Neuronal stem cell (in vitro differentiated cells): Measurements from ENCODE around the gene DHX30. TPM values are rescaled to one million over a fixed set of nuclear protein-coding genes. Genes with fewer than 3 reads are reported as not detected.
"Not testable (repeated sequence)": the region's sequence is repeated elsewhere in the genome, so short reads cannot be mapped to it uniquely, and the experiment has no call there.

Experiments used
- DNase-seq: peaks from one replicate; pipeline ENCODE4 v3.0.0-alpha.2; 2013; ENCODE audit warnings: low spot score
- H2AFZ ChIP-seq: one replicate; pipeline ENCODE4 v1.6.1; 2013; ENCODE audit warnings: mild to moderate bottlenecking, low read length, inconsistent platforms
- H2AK5ac ChIP-seq: 2 replicates; pipeline ENCODE4 v1.6.1; 2013; ENCODE audit warnings: low read depth, mild to moderate bottlenecking, inconsistent platforms, low read length, moderate library complexity, mixed read lengths
- H2BK120ac ChIP-seq: 2 replicates; pipeline ENCODE4 v1.6.1; 2013; ENCODE audit warnings: low read depth, mild to moderate bottlenecking, inconsistent platforms, low read length, moderate library complexity, mixed read lengths
- H2BK12ac ChIP-seq: one replicate; pipeline ENCODE4 v1.6.1; 2013; ENCODE audit warnings: low read length, inconsistent platforms
- H2BK15ac ChIP-seq: 2 replicates; pipeline ENCODE4 v1.6.1; 2013; ENCODE audit warnings: mild to moderate bottlenecking, low read length, inconsistent platforms, mixed read lengths
- H2BK5ac ChIP-seq: one replicate; pipeline ENCODE4 v1.6.1; 2013; ENCODE audit warnings: inconsistent platforms, mild to moderate bottlenecking, low read length, moderate library complexity
- H3K14ac ChIP-seq: one replicate; pipeline ENCODE4 v1.6.1; 2013; ENCODE audit warnings: low read length, inconsistent platforms
- H3K18ac ChIP-seq: 2 replicates; pipeline ENCODE4 v1.6.1; 2013; ENCODE audit warnings: low read length, inconsistent platforms
- H3K23ac ChIP-seq: 2 replicates; pipeline ENCODE4 v1.6.1; 2013; ENCODE audit warnings: low read depth, mild to moderate bottlenecking, mixed read lengths, low read length, inconsistent platforms; ENCODE audit not compliant: poor library complexity
- H3K27ac ChIP-seq: replicated peaks from 3 replicates; pipeline ENCODE4 v1.5.1; 2013; ENCODE audit warnings: low read length, inconsistent platforms
- H3K27me3 ChIP-seq, 3 experiments: 2 replicates each; pipeline ENCODE4 v1.6.1; 2013; ENCODE audit warnings: low read length in 3 of 3, mild to moderate bottlenecking in 2 of 3, inconsistent platforms in 1 of 3, low read depth in 1 of 3, mixed read lengths in 1 of 3, moderate library complexity in 1 of 3; ENCODE audit not compliant: control insufficient read depth in 3 of 3, insufficient read depth in 3 of 3
- H3K36me3 ChIP-seq, 2 donors: replicated peaks in 1 of 2; 2 replicates each; pipeline ENCODE4 v1.6.1; 2013; ENCODE audit warnings: low read length in 2 of 2; ENCODE audit not compliant: control insufficient read depth in 2 of 2, insufficient read depth in 2 of 2
- H3K4ac ChIP-seq: 2 replicates; pipeline ENCODE4 v1.6.1; 2013; ENCODE audit warnings: inconsistent platforms, mild to moderate bottlenecking, low read length, moderate library complexity
- H3K4me1 ChIP-seq, 2 donors: 1 replicate in 1 of 2; 2 replicates in 1 of 2; pipeline ENCODE4 v1.6.1; 2013; ENCODE audit warnings: low read length in 2 of 2, low read depth in 1 of 2; ENCODE audit not compliant: control insufficient read depth in 2 of 2, insufficient read depth in 1 of 2
- H3K4me2 ChIP-seq: one replicate; pipeline ENCODE4 v1.6.1; 2013; ENCODE audit warnings: mild to moderate bottlenecking, low read length, inconsistent platforms; ENCODE audit not compliant: insufficient read depth, poor library complexity, severe bottlenecking
- H3K4me3 ChIP-seq, 2 donors: 2 replicates each; pipeline ENCODE4 v1.5.1; 2013; ENCODE audit warnings: low read length in 2 of 2, mild to moderate bottlenecking in 2 of 2, inconsistent platforms in 1 of 2, moderate library complexity in 1 of 2
- H3K79me1 ChIP-seq: one replicate; pipeline ENCODE4 v1.6.1; 2013; ENCODE audit warnings: low read depth, mild to moderate bottlenecking, inconsistent platforms, low read length, moderate library complexity
- H3K9ac ChIP-seq: one replicate; pipeline ENCODE4 v1.6.1; 2013; ENCODE audit warnings: mild to moderate bottlenecking, low read depth, low read length, inconsistent platforms; ENCODE audit not compliant: poor library complexity
- H3K9me3 ChIP-seq, 2 donors: replicated peaks in 1 of 2; 2 replicates each; pipeline versions ENCODE3 to v1.6.1; 2013; ENCODE audit warnings: low read length in 2 of 2, mild to moderate bottlenecking in 2 of 2, inconsistent platforms in 1 of 2, low read depth in 1 of 2, mixed read lengths in 1 of 2, moderate library complexity in 1 of 2; ENCODE audit not compliant: control insufficient read depth in 2 of 2, insufficient read depth in 1 of 2
- H4K8ac ChIP-seq: one replicate; pipeline ENCODE4 v1.6.1; 2013; ENCODE audit warnings: low read depth, mild to moderate bottlenecking, inconsistent platforms, low read length, moderate library complexity
- H4K91ac ChIP-seq: one replicate; pipeline ENCODE4 v1.6.1; 2013; ENCODE audit warnings: low read length, low read depth, mild to moderate bottlenecking, inconsistent platforms; ENCODE audit not compliant: poor library complexity
- whole genome bisulfite sequencing, 2 donors: extraction: QIAGEN DNeasy Blood & Tissue Kit; methylation state at CpG; one replicate each; pipeline ENCODE4 v1.1.7; 2013; ENCODE audit warnings: missing lambda C conversion rate in 2 of 2, mixed read lengths in 1 of 2; ENCODE audit not compliant: insufficient read length in 2 of 2, insufficient replicate concordance in 1 of 2; ENCODE audit errors: extremely low coverage in 2 of 2; 5-methylcytosine and 5-hydroxymethylcytosine counted together
- polyA plus RNA-seq, 2 experiments: library from polyadenylated mRNA; stranded (reverse); fragments of 200-250 nt; gene quantifications; one replicate each; pipeline ENCODE4 v1.2.3, GENCODE V29; 2013

The DHX30 gene, protein sequence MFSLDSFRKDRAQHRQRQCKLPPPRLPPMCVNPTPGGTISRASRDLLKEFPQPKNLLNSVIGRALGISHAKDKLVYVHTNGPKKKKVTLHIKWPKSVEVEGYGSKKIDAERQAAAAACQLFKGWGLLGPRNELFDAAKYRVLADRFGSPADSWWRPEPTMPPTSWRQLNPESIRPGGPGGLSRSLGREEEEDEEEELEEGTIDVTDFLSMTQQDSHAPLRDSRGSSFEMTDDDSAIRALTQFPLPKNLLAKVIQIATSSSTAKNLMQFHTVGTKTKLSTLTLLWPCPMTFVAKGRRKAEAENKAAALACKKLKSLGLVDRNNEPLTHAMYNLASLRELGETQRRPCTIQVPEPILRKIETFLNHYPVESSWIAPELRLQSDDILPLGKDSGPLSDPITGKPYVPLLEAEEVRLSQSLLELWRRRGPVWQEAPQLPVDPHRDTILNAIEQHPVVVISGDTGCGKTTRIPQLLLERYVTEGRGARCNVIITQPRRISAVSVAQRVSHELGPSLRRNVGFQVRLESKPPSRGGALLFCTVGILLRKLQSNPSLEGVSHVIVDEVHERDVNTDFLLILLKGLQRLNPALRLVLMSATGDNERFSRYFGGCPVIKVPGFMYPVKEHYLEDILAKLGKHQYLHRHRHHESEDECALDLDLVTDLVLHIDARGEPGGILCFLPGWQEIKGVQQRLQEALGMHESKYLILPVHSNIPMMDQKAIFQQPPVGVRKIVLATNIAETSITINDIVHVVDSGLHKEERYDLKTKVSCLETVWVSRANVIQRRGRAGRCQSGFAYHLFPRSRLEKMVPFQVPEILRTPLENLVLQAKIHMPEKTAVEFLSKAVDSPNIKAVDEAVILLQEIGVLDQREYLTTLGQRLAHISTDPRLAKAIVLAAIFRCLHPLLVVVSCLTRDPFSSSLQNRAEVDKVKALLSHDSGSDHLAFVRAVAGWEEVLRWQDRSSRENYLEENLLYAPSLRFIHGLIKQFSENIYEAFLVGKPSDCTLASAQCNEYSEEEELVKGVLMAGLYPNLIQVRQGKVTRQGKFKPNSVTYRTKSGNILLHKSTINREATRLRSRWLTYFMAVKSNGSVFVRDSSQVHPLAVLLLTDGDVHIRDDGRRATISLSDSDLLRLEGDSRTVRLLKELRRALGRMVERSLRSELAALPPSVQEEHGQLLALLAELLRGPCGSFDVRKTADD
- 60.2 TPM for polyA plus RNA-seq (2013, experiment 1 of 2)
- polyA plus RNA-seq (2013, experiment 2 of 2), result 61.6 TPM

DNA sequence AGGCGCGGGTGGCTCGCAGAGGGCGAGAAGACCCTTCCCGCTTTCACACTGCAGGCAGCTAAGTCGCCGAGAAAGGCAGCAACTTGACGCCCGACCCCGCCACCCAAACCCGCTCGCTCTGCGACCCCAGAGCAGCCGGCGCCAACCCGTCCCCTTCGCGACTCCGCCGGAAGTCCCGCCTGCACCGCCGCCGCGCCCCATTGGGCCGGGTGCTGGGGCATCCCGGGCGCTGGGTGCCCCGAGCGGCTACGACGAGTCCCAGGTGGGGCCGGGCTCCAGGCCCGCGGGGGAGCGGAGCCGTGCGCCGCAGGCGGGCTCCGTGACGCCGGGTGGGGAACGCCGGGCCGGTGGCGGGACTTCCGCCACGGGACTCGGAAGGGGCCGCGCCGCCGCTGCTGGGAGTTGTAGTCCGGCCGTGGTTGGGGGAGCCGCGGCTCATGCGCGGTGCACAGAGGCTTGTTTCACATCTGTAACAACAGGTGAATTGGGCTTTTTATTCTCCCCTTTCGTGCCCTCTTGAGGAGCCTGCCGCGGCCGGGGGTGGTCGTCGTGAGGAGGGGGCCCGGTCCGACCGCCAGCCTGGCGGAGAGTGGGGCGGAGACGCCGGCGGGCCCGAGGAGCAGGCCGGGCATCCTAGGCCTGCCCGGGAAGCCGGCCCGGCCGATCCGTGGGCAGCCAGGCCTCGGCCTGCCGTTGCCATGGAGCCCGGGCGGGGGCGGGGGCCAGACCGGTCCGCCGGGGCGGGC is at the start of gene DHX30:
Gene DHX30, plus strand, starts transcription at position 405 of the 746 bp plus-strand sequence. CDS start 7,546 bp downstream, outside the sequence.
- peak within 1 kb of the TSS; percentile 83 for H2BK5ac ChIP-seq
- H4K91ac ChIP-seq, result no peak within 1 kb of the TSS
- WGBS, 2 donors, result no CpG with 5 or more reads among the region's 90 CpGs
- peak within 1 kb of the TSS; percentile 78 for H3K4me2 ChIP-seq
- peak within 1 kb of the TSS; percentile 95 for H3K27ac ChIP-seq
- peak within 1 kb of the TSS; percentile 73 for H3K14ac ChIP-seq
- H3K4me3 ChIP-seq, result peak within 1 kb of the TSS; percentile 87 to 95
- H2AK5ac ChIP-seq, result peak within 1 kb of the TSS; percentile 36
- peak within 1 kb of the TSS; percentile 96 for H3K18ac ChIP-seq
- H3K4ac ChIP-seq, result no peak within 1 kb of the TSS
- H3K9me3 ChIP-seq, result no peaks in the 10 kb centered on the region
- H3K27me3 ChIP-seq, result no peaks in the 10 kb centered on the region
- H3K36me3 ChIP-seq, result peaks cover 6 to 32% of the 10 kb centered on the region in 2 donors
- H2BK12ac ChIP-seq, result no peak within 1 kb of the TSS
- no peaks in the 10 kb centered on the region for H3K79me1 ChIP-seq
- H2BK120ac ChIP-seq, result no peak within 1 kb of the TSS
- H3K23ac ChIP-seq, result peak within 1 kb of the TSS; percentile 92
- no peak within 1 kb of the TSS for H2BK15ac ChIP-seq
- H2AFZ ChIP-seq, result peak within 1 kb of the TSS; percentile 99
- H4K8ac ChIP-seq, result peak within 1 kb of the TSS; percentile 96
- H3K4me1 ChIP-seq, result peaks cover 3 to 6% of the 10 kb centered on the region in 2 donors
- peak; percentile 82 for DNase-seq
- H3K9ac ChIP-seq, result peak within 1 kb of the TSS; percentile 94

DNA sequence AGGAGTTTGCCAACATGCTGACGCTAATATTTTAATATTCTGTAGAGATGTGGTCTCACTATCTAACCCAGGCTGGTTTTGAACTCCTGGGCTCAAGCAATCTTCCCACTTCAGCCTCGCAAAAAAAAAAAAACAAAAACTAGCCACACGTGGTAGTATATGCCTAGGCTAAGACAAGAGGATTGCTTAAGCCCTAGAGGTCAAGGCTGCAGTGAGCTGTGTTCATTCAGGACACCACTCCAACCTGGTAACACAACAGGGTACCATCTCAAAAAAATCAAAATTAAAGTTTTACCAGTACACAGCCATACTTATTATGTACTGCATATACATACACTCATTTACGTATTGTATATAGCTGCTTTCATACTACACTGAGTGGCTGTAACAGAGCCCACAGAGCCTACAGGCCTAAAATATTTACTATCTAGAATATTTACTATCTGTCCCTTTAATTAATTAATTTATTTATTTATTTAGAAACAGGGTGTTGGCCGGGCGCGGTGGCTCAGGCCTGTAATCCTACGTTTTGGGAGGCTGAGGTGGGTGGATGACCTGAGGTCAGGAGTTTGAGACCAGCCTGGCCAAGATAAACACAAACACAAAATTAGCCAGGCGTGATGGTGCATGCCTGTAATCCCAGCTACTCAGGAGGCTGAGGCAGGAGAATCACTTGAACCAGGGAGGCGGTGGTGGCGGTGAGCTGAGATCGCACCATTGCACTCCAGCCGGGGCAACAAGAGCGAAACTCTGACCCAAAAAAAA is 44.5 kb upstream of the DHX30 start:
- DNase-seq, result no peak
- no peak overlapping the region for H3K14ac ChIP-seq
- H3K4me2 ChIP-seq, result no peak overlapping the region
- H3K9me3 ChIP-seq, result no peaks in the 10 kb centered on the region
- H3K27ac ChIP-seq, result no peak overlapping the region
- no peak overlapping the region for H3K4me3 ChIP-seq
- H3K23ac ChIP-seq, result no peak overlapping the region
- no peak overlapping the region for H4K91ac ChIP-seq
- peaks cover 4% of the 10 kb centered on the region for H3K79me1 ChIP-seq
- no peak overlapping the region for H4K8ac ChIP-seq
- H2BK5ac ChIP-seq, result no peak overlapping the region
- H3K4ac ChIP-seq, result no peak overlapping the region
- no peak overlapping the region for H2BK120ac ChIP-seq
- H2BK12ac ChIP-seq, result no peak overlapping the region
- no peak overlapping the region for H3K18ac ChIP-seq
- no peak overlapping the region for H2BK15ac ChIP-seq
- no peaks in the 10 kb centered on the region for H3K27me3 ChIP-seq
- H3K36me3 ChIP-seq, result peaks cover 10 to 92% of the 10 kb centered on the region in 2 donors
- no peak overlapping the region for H2AK5ac ChIP-seq
- H2AFZ ChIP-seq, result no peak overlapping the region
- no CpG with 5 or more reads among the region's 14 CpGs for WGBS, 2 donors
- no peak overlapping the region for H3K9ac ChIP-seq
- H3K4me1 ChIP-seq, result no peaks in the 10 kb centered on the region

GRCh38 chr3:47760207-47760606 is 42.7 kb upstream of the DHX30 start:
- H3K27ac ChIP-seq, H3K14ac ChIP-seq, DNase-seq, H3K4me2 ChIP-seq, H2AFZ ChIP-seq, H3K4ac ChIP-seq, H3K27me3 ChIP-seq, H2BK120ac ChIP-seq, H4K8ac ChIP-seq, H2BK15ac ChIP-seq, H3K23ac ChIP-seq, H3K18ac ChIP-seq, H3K4me1 ChIP-seq, H3K9ac ChIP-seq, H3K9me3 ChIP-seq, H3K79me1 ChIP-seq, H3K4me3 ChIP-seq, H2BK5ac ChIP-seq, H4K91ac ChIP-seq, H2AK5ac ChIP-seq, H2BK12ac ChIP-seq: not testable (repeated sequence)
- H3K36me3 ChIP-seq, result peaks cover 12 to 93% of the 10 kb centered on the region in 2 donors
- no CpG with 5 or more reads among the region's 4 CpGs for WGBS, 2 donors
